NCI-H187 treated with DMSO at 0.1 percent for 48 hours (cell line): ENCODE measurements around the gene ATF1.
"Not testable (repeated sequence)": the region's sequence is repeated elsewhere in the genome, so short reads cannot be mapped to it uniquely, and the experiment has no call there.

ENCODE experiments used
- DNase-seq: peaks from one replicate; lab custom pipeline; 2025; lab: John Stamatoyannopoulos, UW

ATF1 gene

GRCh38 chr12:50753232-50753769 is 10.6 kb upstream of the ATF1 start:
- peak; percentile 37 for DNase-seq

- no peak for DNase-seq
These were observed 589 bp downstream of the ATF1 start for GRCh38 chr12:50764286-50765094.

- DNase-seq, result no peak
These were observed 1.4 kb downstream of the ATF1 start for GRCh38 chr12:50765095-50765911.

- DNase-seq, result no peak
These were observed 4.5 kb downstream of the ATF1 start for GRCh38 chr12:50768391-50768790.

- not testable (repeated sequence) for DNase-seq
These were observed 4.9 kb downstream of the ATF1 start for GRCh38 chr12:50768813-50769212.

- DNase-seq, result no peak
These were observed 7.5 kb downstream of the ATF1 start for GRCh38 chr12:50771409-50771808.

GRCh38 chr12:50772470-50772869 is 8.6 kb downstream of the ATF1 start:
- DNase-seq, result no peak

- DNase-seq, result no peak
These were observed 9.0 kb downstream of the ATF1 start for GRCh38 chr12:50772877-50773276.

- no peak for DNase-seq
These were observed 11.3 kb downstream of the ATF1 start for GRCh38 chr12:50775251-50775650.

GRCh38 chr12:50776749-50777728 is 13.1 kb downstream of the ATF1 start:
- DNase-seq, result no peak

- DNase-seq, result no peak
These were observed 15.0 kb downstream of the ATF1 start for GRCh38 chr12:50778663-50779590.

- no peak for DNase-seq
These were observed 16.1 kb downstream of the ATF1 start for GRCh38 chr12:50780013-50780412.

- no peak for DNase-seq
These were observed 20.6 kb downstream of the ATF1 start for GRCh38 chr12:50784501-50784900.

- DNase-seq, result no peak
These were observed 21.6 kb downstream of the ATF1 start for GRCh38 chr12:50785406-50786001.

- DNase-seq, result no peak
These were observed 22.8 kb downstream of the ATF1 start for GRCh38 chr12:50786498-50787231.

- no peak for DNase-seq
These were observed 23.7 kb downstream of the ATF1 start for GRCh38 chr12:50787618-50788017.

GRCh38 chr12:50788561-50788960 is 24.7 kb downstream of the ATF1 start:
- DNase-seq, result no peak

GRCh38 chr12:50790081-50790480 is 26.2 kb downstream of the ATF1 start:
- no peak for DNase-seq

- DNase-seq, result no peak
These were observed 36.0 kb downstream of the ATF1 start for GRCh38 chr12:50799908-50800307.
